Measurements from ENCODE around the gene NDUFA3.
A peak's percentile ranks its signal among the peaks of the same experiment; 100 is the strongest.

Gene NDUFA3

DNA sequence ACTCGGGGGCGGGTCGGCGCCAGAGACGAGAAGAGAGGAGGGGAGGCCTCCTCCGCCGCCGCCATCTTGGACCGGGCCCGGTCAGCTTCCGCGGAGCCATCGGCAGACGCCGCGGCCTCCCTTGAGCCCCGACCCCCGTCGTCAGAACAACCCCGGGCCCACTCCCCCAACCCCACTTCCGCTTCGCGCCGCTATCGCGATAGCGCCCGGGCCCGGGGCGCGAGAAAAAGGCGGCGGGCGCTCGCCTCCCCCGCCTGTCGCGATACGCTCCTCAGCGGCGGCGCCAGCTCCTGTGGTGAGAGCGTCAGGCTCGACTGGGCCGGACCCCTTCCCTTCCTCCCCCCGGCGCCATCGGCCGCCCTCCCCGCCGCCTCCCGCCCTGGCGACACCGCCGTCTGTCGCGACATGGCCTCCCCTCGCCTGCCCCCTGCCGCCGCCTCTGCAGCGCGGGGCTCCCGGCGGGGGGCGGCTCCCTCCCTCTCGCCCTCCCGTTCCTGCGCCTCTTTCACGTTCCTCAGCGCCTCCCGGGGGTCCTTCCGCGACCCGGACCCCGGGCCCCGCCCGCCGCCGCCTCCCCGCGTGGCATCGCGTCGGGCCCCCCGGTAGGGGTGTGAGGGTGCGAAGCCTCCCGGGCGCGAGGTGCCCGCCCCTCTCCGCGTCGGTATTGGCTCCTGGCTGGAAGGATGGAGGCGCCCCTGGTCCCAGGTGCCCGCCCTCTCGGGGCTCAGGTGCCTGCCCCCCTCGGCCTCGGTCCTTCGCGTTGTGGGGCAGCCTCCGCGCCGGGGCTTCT, 35.2 kb downstream of the NDUFA3 start, which contains the start of gene CNOT3:
TSS of gene CNOT3 (plus strand) at position 64 of the 790 bp plus-strand sequence. CDS start 5,217 bp downstream, outside the sequence.
- peak; percentile 39 for DNase-seq (ENCODE audit: low read depth)

DNA sequence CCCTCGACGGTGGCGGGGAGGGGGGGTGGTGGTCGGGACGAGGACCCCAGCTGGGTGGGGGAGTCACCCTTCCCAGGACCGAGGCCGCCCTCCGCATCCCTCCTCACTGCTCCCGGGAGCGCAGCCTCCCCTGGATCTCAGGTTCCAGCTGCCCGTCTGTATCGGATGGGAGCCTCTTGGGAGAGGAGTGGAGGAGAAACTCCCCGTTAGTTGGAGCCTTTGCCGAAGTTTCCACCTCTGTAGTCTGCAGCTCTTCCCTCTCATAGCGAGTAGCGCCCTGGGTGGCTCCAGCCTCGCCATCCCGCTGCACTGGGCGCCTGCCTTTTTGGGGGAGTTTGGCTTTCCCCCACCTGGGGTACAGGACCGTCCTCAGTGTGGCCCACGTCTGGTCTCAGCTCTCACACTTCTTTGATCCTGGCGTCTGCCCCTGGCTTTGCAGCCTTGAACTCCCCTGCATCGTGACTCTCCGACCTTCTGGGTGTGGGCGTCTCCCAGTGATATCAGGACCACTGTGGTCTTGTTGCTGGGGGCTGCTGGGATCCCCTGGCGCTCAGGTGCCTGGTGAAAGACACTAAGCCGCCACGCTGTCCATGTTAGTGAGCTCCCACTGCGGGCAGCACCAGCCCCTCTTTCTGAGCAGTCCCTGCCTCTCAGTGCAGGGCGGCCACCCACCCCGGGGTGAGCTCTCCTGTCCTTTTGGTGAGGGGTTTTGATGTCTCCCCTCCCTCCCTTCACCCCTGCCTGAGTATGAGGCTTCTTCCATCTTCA, 36.0 kb downstream of the NDUFA3 start:
- no peak for DNase-seq (ENCODE audit: low read depth)

DNA sequence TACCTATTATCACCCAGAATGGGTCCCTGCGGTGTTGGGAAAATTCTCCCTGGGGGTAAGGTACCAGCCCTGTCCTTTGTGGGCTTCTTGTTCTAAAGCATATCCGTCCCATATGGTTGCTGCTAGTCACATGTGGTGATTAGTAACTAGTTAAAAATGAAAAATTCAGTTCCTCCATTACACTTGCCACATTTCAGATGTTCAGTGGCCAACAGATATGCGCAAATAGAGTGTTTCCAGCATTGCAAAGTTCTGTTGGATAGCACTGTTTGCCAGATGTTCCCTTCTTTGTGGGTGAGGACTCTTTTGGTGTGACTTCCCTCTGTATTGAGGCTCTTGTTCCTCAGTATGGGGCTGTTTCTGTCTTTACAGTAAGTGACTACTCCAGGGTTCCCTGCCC, 38.7 kb downstream of the NDUFA3 start:
- no peak for DNase-seq (ENCODE audit: low read depth)

DNA sequence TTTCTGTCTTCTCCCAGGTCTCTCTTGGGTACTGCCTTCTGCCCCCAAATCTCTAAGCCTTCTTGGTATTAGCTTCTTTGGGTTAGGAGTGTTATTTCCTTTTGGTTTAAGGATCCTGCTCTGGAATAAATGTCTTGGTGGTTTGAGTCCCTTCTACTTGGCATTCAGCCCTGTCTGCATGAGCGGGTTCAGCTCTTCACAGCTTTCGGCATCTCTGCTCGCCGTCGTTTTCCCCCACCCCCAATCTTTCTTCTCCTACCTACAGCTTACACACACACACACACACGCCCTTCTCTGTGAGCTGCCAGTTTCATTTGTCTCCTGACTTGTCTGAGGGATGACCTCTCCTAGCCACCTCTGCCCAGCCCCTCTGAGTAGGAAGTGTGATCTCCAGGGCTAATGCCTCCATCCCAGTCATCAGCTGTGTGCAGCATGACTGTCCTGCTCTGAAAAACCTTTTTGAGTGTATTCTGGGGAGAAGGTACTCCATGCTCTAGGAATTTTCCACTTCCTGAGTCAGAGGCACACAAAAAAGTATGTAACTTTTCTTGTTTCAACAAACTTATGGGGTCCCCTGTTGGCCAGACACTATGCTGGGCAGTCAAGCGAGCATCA, 39.6 kb downstream of the NDUFA3 start:
- no peak for DNase-seq (ENCODE audit: low read depth)

DNA sequence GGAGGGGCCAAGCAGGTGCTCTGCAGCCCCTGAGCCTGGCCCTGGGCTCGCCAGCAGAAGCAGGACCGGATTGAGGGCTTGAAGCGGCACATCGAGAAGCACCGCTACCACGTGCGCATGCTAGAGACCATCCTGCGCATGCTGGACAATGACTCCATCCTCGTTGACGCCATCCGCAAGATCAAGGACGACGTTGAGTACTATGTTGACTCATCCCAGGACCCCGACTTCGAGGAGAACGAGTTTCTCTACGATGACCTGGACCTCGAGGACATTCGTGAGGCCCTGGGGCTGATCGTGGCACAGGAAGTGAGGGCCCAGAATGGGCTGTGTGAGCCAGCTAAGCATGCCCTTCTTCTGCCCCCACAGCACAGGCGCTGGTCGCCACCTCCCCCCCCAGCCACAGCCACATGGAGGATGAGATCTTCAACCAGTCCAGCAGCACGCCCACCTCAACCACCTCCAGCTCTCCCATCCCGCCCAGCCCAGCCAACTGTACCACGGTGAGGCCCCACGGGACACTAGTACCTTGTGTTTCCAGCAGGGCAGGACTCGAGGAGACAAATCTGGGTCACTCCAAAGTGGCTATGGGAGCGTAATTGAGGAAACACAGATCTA, 43.0 kb downstream of the NDUFA3 start:
- DNase-seq (ENCODE audit: low read depth) = no peak

DNA sequence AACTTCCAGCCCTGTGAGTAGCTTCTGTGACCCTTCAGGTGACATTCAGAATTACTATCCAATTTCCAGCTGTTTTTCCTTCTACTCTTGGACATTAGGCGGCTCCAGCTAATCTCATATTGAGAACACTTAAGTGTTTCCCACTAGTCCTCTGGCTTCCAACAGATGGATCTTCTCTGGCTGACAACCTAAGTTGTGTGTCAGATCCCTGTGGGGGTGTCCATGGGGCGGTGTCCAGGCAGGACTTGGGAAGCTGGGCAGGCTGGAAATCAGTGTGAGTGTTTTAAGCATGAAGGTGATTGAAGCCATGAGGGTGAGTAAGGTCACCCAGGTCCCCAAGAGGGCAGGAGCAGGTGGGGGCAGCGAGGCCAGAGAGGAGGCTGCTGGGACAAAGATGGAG, 45.0 kb downstream of the NDUFA3 start:
- DNase-seq (ENCODE audit: low read depth) = no peak

DNA sequence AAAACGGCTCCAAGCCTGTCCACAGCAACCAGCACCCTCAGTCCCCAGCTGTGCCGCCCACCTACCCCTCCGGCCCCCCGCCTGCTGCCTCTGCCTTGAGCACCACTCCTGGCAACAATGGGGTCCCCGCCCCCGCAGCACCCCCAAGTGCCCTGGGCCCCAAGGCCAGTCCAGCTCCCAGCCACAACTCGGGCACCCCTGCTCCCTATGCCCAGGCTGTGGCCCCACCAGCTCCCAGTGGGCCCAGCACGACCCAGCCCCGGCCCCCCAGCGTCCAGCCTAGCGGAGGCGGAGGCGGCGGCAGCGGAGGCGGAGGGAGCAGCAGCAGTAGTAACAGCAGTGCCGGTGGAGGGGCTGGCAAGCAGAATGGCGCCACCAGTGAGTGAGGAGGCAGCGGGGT, 45.5 kb downstream of the NDUFA3 start:
- DNase-seq (ENCODE audit: low read depth) = no peak

DNA sequence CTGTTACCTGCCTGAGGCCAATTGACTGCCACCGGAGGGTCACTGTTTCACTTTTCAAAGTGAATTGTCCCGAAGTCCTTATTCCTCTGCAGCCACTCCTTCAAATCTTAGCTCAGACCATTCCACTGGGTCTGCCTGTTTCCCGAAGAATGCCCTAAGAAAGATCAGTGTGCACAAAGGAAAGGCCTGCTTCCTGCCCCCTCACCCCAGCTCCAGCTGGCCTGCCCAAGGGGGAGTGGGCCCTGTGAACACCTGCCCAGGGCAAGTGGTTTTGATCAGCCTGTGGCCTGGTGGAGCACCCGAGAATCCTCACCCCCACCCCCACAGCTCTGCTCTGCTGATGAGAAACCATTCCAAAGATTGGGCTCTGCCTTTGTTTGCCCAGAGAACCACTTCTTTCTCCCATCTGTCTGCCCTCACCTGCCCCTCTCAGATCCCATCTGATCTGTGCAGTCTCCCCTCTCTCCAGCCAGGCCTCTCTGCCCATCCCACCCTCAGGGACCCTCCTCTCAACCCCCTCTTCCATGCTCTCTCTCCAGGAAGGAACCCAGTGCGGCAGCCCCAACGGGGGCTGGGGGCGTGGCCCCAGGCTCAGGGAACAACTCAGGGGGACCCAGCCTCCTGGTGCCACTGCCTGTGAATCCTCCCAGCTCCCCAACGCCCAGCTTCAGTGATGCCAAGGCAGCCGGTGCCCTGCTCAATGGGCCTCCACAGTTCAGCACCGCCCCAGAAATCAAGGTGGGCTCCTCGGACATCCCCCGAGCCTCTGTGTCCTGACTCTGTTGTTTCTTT, 46.6 kb downstream of the NDUFA3 start:
- DNase-seq (ENCODE audit: low read depth) = no peak

DNA sequence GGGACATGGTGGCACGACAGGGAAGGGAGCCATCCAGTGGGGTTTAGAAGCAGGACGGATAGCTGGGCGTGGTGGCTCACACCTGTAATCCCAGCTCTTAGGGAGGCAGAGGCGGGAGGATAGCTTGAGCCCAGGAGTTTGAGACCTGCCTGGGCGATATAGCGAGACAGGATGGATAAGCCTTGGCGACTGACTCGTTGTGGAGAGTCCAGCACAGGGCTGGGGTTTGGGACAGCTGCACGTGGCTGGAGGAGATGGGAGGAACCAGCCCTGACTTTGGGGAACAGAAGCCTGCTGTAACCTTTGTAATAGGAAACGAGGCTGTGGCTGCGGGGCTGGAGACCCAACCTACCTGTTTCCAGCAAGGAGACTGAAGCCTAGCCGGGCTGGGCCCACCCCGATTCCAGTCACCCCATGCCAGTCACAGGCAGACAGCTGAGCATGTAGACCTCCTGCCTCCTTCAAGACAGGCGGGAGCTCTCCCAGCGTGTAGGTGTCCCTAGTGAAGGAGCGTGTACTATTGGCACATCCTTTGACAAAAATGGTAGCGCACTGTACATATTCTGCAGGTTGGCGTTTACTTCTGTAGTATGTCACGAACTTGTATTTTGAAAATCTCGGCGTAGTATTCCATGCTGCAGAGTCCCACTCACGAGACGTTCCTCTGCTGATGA, 48.8 kb downstream of the NDUFA3 start:
- DNase-seq (ENCODE audit: low read depth) = no peak

DNA sequence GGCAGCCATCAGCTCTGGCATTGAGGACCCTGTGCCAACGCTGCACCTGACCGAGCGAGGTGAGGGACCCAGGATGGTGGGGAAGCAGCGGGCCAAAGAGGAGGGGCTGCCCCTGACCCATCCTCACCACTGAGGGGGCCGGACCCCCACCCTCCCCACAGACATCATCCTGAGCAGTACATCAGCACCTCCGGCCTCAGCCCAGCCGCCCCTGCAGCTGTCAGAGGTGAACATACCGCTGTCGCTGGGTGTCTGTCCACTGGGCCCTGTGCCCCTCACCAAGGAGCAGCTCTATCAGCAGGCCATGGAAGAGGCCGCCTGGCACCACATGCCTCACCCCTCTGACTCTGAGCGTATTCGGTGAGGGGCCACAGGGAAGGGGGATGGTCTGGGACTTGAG, 49.6 kb downstream of the NDUFA3 start:
- no peak for DNase-seq (ENCODE audit: low read depth)

DNA sequence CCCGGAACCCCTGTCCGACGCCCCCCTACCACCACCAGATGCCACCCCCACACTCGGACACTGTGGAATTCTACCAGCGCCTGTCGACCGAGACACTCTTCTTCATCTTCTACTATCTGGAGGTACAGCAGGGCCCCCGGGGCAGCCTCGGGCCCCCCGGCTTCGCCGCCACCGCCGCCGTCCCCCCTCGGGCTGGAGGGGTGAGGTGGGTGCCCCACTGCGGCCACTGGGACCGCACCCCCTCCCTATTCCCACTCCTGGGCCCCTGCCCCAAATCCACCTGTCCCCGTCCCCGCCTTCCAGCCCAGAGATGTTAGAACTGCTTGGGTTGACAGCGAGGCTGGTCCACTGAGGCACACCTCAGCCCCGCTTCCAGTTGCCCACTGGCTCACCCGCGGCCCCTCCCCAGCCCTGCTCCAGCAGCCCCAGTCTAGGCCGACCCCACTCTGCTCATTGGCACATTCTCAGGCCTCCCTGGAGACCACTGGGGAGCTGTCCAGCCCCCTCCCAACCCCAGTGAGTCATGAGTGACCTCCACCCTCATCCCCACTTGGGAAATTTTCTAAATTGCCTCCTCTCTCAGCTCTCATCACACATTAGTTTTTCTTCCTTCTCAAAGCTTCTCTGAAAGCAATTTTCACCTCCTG, 50.3 kb downstream of the NDUFA3 start:
- DNase-seq (ENCODE audit: low read depth) = no peak

DNA sequence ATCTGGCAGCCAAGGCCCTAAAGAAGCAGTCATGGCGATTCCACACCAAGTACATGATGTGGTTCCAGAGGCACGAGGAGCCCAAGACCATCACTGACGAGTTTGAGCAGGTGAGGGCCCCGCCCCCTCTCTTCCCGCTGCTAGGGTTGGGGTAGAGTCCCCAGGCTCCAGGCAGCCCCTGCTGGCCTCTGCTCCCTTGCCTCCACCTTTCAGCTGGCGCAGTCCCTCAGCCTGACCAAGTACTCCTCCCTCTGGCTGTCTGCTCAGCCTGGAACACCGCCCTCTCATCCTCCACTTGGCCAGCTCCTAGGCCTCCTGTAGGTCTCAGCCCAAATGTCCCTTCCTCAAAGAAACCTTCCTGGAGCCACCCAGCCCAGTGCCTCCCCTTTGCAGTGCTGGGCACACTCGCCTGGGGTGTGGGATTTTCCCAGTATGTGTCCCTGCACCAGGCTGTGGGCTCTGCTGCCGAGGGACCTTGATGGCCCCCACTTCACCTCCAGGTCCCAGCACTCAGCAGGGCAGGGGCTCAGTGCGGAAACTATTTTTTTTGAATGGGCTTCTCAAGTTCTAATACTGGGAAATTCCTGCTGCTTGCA, 51.2 kb downstream of the NDUFA3 start:
- DNase-seq (ENCODE audit: low read depth) = no peak

DNA sequence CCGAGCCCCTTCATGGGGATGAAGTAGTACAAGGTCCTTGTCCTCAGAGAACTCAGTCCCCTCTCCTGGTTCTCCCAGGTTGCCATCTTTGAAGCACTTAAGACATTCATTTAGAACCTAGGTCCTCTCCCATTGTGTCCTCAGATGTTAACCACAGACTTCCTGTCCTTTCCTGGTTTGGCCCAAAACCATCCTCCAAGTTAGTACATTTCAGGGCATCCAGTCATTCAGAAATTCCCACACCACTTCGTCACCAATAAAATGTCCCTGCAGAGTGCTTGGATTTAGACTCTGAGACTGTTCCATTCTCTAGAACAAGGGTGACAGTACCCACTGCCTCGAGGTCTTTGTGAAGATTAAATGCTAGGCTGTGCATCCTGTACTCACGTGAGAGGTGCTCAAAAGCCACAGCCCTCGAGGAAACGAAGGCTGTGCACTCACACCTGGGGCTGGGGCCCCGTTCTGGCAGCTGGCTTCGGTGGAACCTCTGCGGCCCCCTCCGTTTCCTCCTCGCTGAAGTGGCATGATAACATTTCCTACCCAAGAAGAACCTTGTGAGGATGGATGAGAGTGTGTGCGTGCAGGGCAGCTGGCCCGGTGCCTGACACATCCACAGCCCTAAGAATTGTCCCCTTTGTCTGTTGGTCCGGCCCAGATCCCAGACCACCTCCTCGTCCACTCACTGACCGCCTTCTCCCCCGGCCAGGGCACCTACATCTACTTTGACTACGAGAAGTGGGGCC, 52.1 kb downstream of the NDUFA3 start:
- DNase-seq (ENCODE audit: low read depth) = no peak

DNA sequence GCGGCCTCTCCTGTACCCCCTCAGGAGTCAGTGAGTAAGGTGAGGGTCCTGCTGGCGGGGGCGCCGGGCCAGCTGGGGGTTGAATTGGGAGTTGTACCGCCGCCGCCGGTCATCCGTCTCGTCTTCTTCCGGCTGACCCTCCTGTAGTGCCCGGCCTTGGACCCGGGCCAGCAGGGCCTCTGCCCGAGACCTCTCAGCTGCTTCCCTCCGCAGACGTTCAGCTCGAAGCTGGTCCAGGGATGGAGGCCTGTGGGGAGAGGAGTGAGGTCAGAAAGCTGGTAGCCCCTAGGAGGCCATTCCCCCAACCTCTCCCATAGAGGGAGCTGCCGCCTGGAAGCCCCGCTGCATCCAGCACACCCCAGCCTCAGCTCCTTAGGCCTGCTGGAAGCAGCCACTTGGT, 53.0 kb downstream of the NDUFA3 start:
- no peak for DNase-seq (ENCODE audit: low read depth)

DNA sequence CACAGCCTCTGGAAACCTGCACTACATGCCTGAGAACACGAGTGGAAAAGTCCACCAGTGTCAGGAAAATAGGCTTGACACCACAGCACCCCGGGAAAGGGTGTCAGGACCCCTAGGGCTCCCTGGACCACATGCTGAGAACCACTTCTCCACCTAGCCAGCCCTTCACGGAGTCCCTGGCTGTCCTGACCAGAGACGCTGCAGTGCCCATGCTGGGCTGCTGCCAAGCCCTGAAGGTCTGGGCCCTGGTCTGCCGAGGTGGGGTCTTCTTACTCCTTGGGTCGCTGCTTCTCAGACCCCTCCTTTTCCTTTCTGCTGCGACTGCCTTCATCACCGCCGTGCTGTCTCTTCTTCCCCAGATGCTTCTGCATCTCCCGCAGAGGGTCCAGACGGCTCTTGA, 53.8 kb downstream of the NDUFA3 start:
- DNase-seq (ENCODE audit: low read depth) = no peak

DNA sequence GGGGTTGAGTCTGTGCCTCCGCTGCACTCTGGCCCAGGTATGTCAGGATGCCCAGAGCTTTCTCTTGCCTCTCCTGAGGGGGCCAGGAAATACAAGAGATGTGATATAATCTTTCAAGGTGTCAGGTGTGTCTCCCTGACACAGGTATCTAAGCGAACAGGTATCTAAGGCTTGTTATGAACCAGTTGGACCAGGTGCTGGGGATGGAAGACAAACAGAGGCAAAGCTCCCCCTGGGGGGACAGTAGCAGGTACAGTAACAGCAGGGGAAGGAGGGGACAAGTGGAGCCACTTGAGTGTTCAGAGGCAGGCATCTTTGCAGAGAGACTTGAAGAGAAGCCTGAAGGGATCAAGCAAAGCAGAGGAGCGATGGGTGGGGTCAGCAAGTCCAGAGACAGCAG, 54.3 kb downstream of the NDUFA3 start:
- DNase-seq (ENCODE audit: low read depth) = no peak

Data from T-helper 22 cell (primary cell).